CD4-positive, CD25-positive, alpha-beta regulatory T cell (primary cell): ENCODE data around the gene OR56A3. TPM values are rescaled to one million over a fixed set of nuclear protein-coding genes. Genes with fewer than 3 reads are reported as not detected.
"Not testable (repeated sequence)": the region's sequence is repeated elsewhere in the genome, so short reads cannot be mapped to it uniquely, and the experiment has no call there.

Experiments used
- ATAC-seq, 2 donors: fragments of 150-1000 bp; cut with Tn5 transposase; one replicate each; pipeline ENCODE4 v1.10.0; 2021; ENCODE audit warnings: low read depth in 2 of 2, moderate number of reproducible peaks in 2 of 2, moderate library complexity in 1 of 2
- DNase-seq, 3 donors: peaks; one replicate each; pipeline versions ENCODE4 v3.0.0 to v3.0.0-alpha.2; 2012 to 2022; ENCODE audit warnings: mixed read lengths in 1 of 3
- H3K27ac ChIP-seq: one replicate; pipeline ENCODE4 v1.7.0; 2013; ENCODE audit warnings: mild to moderate bottlenecking, low read length; ENCODE audit not compliant: insufficient read depth, poor library complexity, severe bottlenecking
- H3K27me3 ChIP-seq: one replicate; pipeline ENCODE4 v1.7.0; 2013; ENCODE audit warnings: low read length; ENCODE audit not compliant: control insufficient read depth, insufficient read depth
- H3K36me3 ChIP-seq: one replicate; pipeline ENCODE4 v1.7.0; 2013; ENCODE audit warnings: mild to moderate bottlenecking, low read length, moderate library complexity; ENCODE audit not compliant: control insufficient read depth, insufficient read depth
- H3K4me1 ChIP-seq: 2 replicates; pipeline ENCODE4 v1.7.0; 2013; ENCODE audit warnings: mild to moderate bottlenecking, low read length; ENCODE audit not compliant: insufficient read depth, control insufficient read depth, poor library complexity, severe bottlenecking
- H3K4me3 ChIP-seq: one replicate; pipeline ENCODE4 v1.7.0; 2013; ENCODE audit warnings: low read depth, mild to moderate bottlenecking, low read length, moderate library complexity
- H3K9me3 ChIP-seq, 2 experiments: 1 replicate in 1 of 2; 2 replicates in 1 of 2; pipeline ENCODE4 v1.7.0; 2013; ENCODE audit warnings: low read length in 2 of 2, mild to moderate bottlenecking in 1 of 2, moderate library complexity in 1 of 2; ENCODE audit not compliant: control insufficient read depth in 2 of 2
- H3K27ac Mint-ChIP-seq, 3 donors: one replicate each; pipeline ENCODE4 v1.8.0; 2020 to 2022; ENCODE audit warnings: mild to moderate bottlenecking in 3 of 3, mixed read lengths in 3 of 3, moderate library complexity in 2 of 3
- H3K27me3 Mint-ChIP-seq: one replicate; pipeline ENCODE4 v1.8.0; 2022; ENCODE audit warnings: mild to moderate bottlenecking, mixed read lengths
- H3K36me3 Mint-ChIP-seq: one replicate; pipeline ENCODE4 v1.8.0; 2020; ENCODE audit warnings: mixed read lengths
- H3K4me1 Mint-ChIP-seq, 4 donors: one replicate each; pipeline ENCODE4 v1.8.0; 2020 to 2022; ENCODE audit warnings: mixed read lengths in 4 of 4, mild to moderate bottlenecking in 1 of 4
- H3K4me3 Mint-ChIP-seq, 4 donors: one replicate each; pipeline ENCODE4 v1.8.0; 2020 to 2022; ENCODE audit warnings: mild to moderate bottlenecking in 4 of 4, mixed read lengths in 4 of 4, moderate library complexity in 3 of 4
- H3K9me3 Mint-ChIP-seq, 7 donors: one replicate each; pipeline ENCODE4 v1.8.0; 2020 to 2022; ENCODE audit warnings: mixed read lengths in 7 of 7, mild to moderate bottlenecking in 3 of 7, moderate library complexity in 2 of 7
- polyA plus RNA-seq, 4 donors: library from polyadenylated mRNA; unstranded; fragments of 300-500 nt; fragmentation: Illumina TruSeq; gene quantifications; one replicate each; pipeline ENCODE4 v1.2.3, GENCODE V29; 2021
- total RNA-seq: library from RNA; stranded (reverse); gene quantifications from one replicate; pipeline ENCODE4 v1.2.3, GENCODE V29; 2022

Gene OR56A3
- total and polyA plus RNA-seq, 5 donors from 2014 or later: not detected

GRCh38 chr11:5937868-5938602 is 4.0 kb upstream of the OR56A3 start:
- no peaks in the 10 kb centered on the region for H3K36me3 Mint-ChIP-seq
- no peaks in the 10 kb centered on the region for H3K27me3 Mint-ChIP-seq
- Histone ChIP-seq H3K27ac (no peak overlapping the region), H3K27me3 (no peaks in the 10 kb centered on the region), H3K9me3 (no peaks in the 10 kb centered on the region), H3K4me1 (no peaks in the 10 kb centered on the region), H3K4me3 (no peak overlapping the region), H3K36me3 (no peaks in the 10 kb centered on the region)
- ATAC-seq (no peak), DNase-seq (no peak)
- H3K27ac Mint-ChIP-seq: no peak overlapping the region
- peaks cover 0 to 6% (median 2%) of the 10 kb centered on the region in 7 donors for H3K9me3 Mint-ChIP-seq
- no peak overlapping the region for H3K4me3 Mint-ChIP-seq
- no peaks in the 10 kb centered on the region for H3K4me1 Mint-ChIP-seq

GRCh38 chr11:5938603-5938965 is 3.5 kb upstream of the OR56A3 start:
- no peaks in the 10 kb centered on the region for H3K9me3 ChIP-seq
- no peak for ATAC-seq

DNA sequence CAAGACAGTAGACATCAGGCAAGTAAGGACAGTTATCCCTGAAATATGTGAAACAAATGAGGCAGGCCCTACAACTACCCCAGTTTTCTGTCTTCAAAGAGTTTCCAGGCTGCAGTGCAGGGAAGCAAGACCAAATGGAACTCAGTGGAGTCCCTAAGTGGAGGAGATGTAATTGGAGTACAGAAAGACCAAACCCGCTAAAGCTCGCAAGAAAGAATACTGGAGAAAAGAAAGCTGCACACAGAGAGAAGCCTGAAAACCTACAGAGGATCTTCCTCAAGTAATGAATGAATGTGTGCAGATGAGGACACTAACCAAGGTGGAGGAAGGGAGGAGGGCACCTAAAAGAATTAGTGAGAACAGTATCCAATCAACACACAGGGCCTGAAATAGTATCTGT is 1.3 kb upstream of the OR56A3 start:
- no peak for DNase-seq
- H3K27ac ChIP-seq: no peak overlapping the region
- Mint-ChIP-seq H3K4me3 (no peak overlapping the region), H3K4me1 (no peaks in the 10 kb centered on the region), H3K27ac (no peak overlapping the region), H3K36me3 (no peaks in the 10 kb centered on the region), H3K27me3 (no peaks in the 10 kb centered on the region), H3K9me3 (peaks cover 0 to 6% (median 0%) of the 10 kb centered on the region in 7 donors)
- no peaks in the 10 kb centered on the region for H3K4me1 ChIP-seq
- no peaks in the 10 kb centered on the region for H3K9me3 ChIP-seq
- H3K36me3 ChIP-seq: no peaks in the 10 kb centered on the region
- no peaks in the 10 kb centered on the region for H3K27me3 ChIP-seq
- ATAC-seq: no peak
- H3K4me3 ChIP-seq: no peak overlapping the region

More at GRCh38 chr11:5938603-5938965, 3.5 kb upstream of the OR56A3 start:
- no peak overlapping the region for H3K27ac ChIP-seq
- Mint-ChIP-seq H3K27me3 (no peaks in the 10 kb centered on the region), H3K4me1 (no peaks in the 10 kb centered on the region), H3K9me3 (peaks cover 0 to 6% (median 2%) of the 10 kb centered on the region in 7 donors), H3K36me3 (no peaks in the 10 kb centered on the region), H3K4me3 (no peak overlapping the region), H3K27ac (no peak overlapping the region)
- H3K4me1 ChIP-seq: no peaks in the 10 kb centered on the region
- no peaks in the 10 kb centered on the region for H3K36me3 ChIP-seq
- H3K4me3 ChIP-seq: no peak overlapping the region
- no peaks in the 10 kb centered on the region for H3K27me3 ChIP-seq
- no peak for DNase-seq

DNA sequence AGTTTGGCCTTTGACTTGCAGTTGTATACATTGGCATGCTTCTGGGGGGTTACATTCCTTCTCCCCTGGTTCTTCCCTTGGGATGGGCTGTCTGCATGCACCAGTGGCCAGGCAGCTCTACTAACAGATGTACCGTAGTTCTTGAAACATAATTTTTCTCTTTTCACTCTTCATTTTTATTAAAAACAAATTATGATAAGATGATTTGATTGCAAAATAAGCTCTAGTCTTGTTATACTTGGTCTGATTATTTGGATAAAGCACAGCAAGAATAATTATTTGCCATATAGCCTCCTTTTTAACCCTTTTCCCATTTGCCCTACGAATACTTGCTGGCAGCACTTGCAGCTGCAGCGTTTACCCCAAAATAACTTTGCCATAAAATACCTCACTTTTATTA is 13.5 kb downstream of the OR56A3 start:
- H3K4me3 ChIP-seq: no peak overlapping the region
- ATAC-seq (no peak), DNase-seq (no peak)
- H3K27me3 ChIP-seq: no peaks in the 10 kb centered on the region
- no peak overlapping the region for H3K27ac ChIP-seq
- no peak overlapping the region for H3K27ac Mint-ChIP-seq
- H3K4me3 Mint-ChIP-seq: no peak overlapping the region
- no peaks in the 10 kb centered on the region for H3K36me3 Mint-ChIP-seq
- H3K36me3 ChIP-seq: no peaks in the 10 kb centered on the region
- H3K9me3 ChIP-seq: no peaks in the 10 kb centered on the region
- H3K4me1 Mint-ChIP-seq: no peaks in the 10 kb centered on the region
- H3K4me1 ChIP-seq: no peaks in the 10 kb centered on the region
- peaks cover 0 to 7% (median 3%) of the 10 kb centered on the region in 7 donors for H3K9me3 Mint-ChIP-seq
- H3K27me3 Mint-ChIP-seq: no peaks in the 10 kb centered on the region

GRCh38 chr11:5960704-5961320 is 18.8 kb downstream of the OR56A3 start:
- not testable (repeated sequence) for H3K27me3 Mint-ChIP-seq, ATAC-seq, H3K4me3 Mint-ChIP-seq, H3K27me3 ChIP-seq, H3K27ac ChIP-seq, H3K4me3 ChIP-seq, H3K27ac Mint-ChIP-seq, DNase-seq, H3K9me3 ChIP-seq, H3K36me3 Mint-ChIP-seq, H3K36me3 ChIP-seq, H3K4me1 ChIP-seq, H3K4me1 Mint-ChIP-seq
- H3K9me3 Mint-ChIP-seq: peaks cover 1 to 29% (median 11%) of the 10 kb centered on the region in 7 donors

GRCh38 chr11:5966958-5967357 is 24.9 kb downstream of the OR56A3 start:
- H3K4me1 Mint-ChIP-seq: no peaks in the 10 kb centered on the region
- no peaks in the 10 kb centered on the region for H3K36me3 ChIP-seq
- ATAC-seq: no peak

GRCh38 chr11:5967708-5968107 is 25.7 kb downstream of the OR56A3 start:
- Mint-ChIP-seq H3K36me3 (no peaks in the 10 kb centered on the region), H3K27me3 (no peaks in the 10 kb centered on the region), H3K4me3 (no peak overlapping the region), H3K4me1 (no peaks in the 10 kb centered on the region), H3K27ac (no peak overlapping the region), H3K9me3 (peaks cover 1 to 15% (median 9%) of the 10 kb centered on the region in 7 donors)
- DNase-seq (no peak), ATAC-seq (no peak)
- no peak overlapping the region for H3K4me3 ChIP-seq
- H3K27me3 ChIP-seq: peaks cover 3% of the 10 kb centered on the region
- H3K36me3 ChIP-seq: no peaks in the 10 kb centered on the region
- peaks cover 2 to 7% of the 10 kb centered on the region in 2 experiments for H3K9me3 ChIP-seq
- no peaks in the 10 kb centered on the region for H3K4me1 ChIP-seq
- no peak overlapping the region for H3K27ac ChIP-seq

More at GRCh38 chr11:5966958-5967357, 24.9 kb downstream of the OR56A3 start:
- Histone ChIP-seq H3K9me3 (peaks cover 2 to 7% of the 10 kb centered on the region in 2 experiments), H3K27ac (no peak overlapping the region), H3K27me3 (peaks cover 3% of the 10 kb centered on the region), H3K4me3 (no peak overlapping the region), H3K4me1 (no peaks in the 10 kb centered on the region)
- Mint-ChIP-seq H3K9me3 (peaks cover 1 to 19% (median 9%) of the 10 kb centered on the region in 7 donors), H3K36me3 (no peaks in the 10 kb centered on the region), H3K4me3 (no peak overlapping the region), H3K27ac (no peak overlapping the region), H3K27me3 (no peaks in the 10 kb centered on the region)
- no peak for DNase-seq

DNA sequence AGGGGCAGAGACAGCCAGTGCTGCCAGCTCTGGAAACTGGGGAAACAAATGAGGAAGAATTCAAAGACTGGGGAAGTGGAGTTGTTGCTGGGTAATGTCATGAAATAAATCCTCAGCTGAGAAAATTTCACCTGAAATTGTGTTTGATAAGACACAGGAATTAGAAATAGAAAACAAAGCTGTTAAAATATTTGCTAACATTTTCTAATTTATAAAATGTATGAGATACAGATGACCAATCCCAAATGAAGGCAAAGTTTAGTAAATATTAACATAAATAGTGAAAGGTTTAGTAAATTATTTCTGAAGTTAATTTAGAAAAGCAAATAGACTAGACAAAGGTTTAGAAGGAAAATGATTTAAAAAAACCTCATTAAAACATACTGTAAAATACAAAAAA is 26.3 kb downstream of the OR56A3 start, which contains the start of gene OR56A5:
OR56A5 (minus strand) TSS at position 101 of the 400 bp plus-strand sequence; CDS start at position 101, 0 bp downstream.
- H3K36me3 ChIP-seq: no peaks in the 10 kb centered on the region
- peaks cover 0 to 3% of the 10 kb centered on the region in 2 experiments for H3K9me3 ChIP-seq
- no peaks in the 10 kb centered on the region for H3K4me1 ChIP-seq
- peaks cover 0 to 9% (median 7%) of the 10 kb centered on the region in 7 donors for H3K9me3 Mint-ChIP-seq
- no peak within 1 kb of the TSS for H3K4me3 Mint-ChIP-seq
- H3K4me1 Mint-ChIP-seq: no peaks in the 10 kb centered on the region
- ATAC-seq: no peak
- no peak within 1 kb of the TSS for H3K4me3 ChIP-seq
- H3K27me3 Mint-ChIP-seq: no peaks in the 10 kb centered on the region
- no peak within 1 kb of the TSS for H3K27ac Mint-ChIP-seq
- no peaks in the 10 kb centered on the region for H3K36me3 Mint-ChIP-seq
- H3K27me3 ChIP-seq: peaks cover 3% of the 10 kb centered on the region
- DNase-seq: no peak
- H3K27ac ChIP-seq: no peak within 1 kb of the TSS
